ENCODE measurements around the gene ZNF407. TPM values are rescaled to one million over a fixed set of nuclear protein-coding genes. Genes with fewer than 3 reads are reported as not detected.
"Not testable (repeated sequence)": the region's sequence is repeated elsewhere in the genome, so short reads cannot be mapped to it uniquely, and the experiment has no call there.

ZNF407 gene
- polyA plus RNA-seq, 5 donors, result 9.0 to 11.3 (median 10.2) TPM

GRCh38 chr18:75097491-75098225 lies 500.0 kb downstream of the ZNF407 start:
- no peak for DNase-seq

- no peak for DNase-seq
Observed at GRCh38 chr18:75100832-75101630, 503.4 kb downstream of the ZNF407 start.

GRCh38 chr18:75101916-75102315 lies 504.2 kb downstream of the ZNF407 start:
- no peak for DNase-seq

GRCh38 chr18:75104029-75104428 lies 506.4 kb downstream of the ZNF407 start:
- not testable (repeated sequence) for DNase-seq

- no peak for DNase-seq
Observed at GRCh38 chr18:75104483-75104882, 506.8 kb downstream of the ZNF407 start.

- no peak for DNase-seq
Observed at GRCh38 chr18:75105551-75106254, 508.0 kb downstream of the ZNF407 start.

- no peak for DNase-seq
Observed at GRCh38 chr18:75106746-75107145, 509.1 kb downstream of the ZNF407 start.

GRCh38 chr18:75107196-75107930 lies 509.7 kb downstream of the ZNF407 start:
- DNase-seq, result no peak

GRCh38 chr18:75107931-75108276 lies 510.2 kb downstream of the ZNF407 start:
- no peak for DNase-seq

- DNase-seq, result no peak
Observed at GRCh38 chr18:75108579-75109318, 511.1 kb downstream of the ZNF407 start.

GRCh38 chr18:75109319-75109691 lies 511.6 kb downstream of the ZNF407 start:
- no peak for DNase-seq

- no peak for DNase-seq
Observed at GRCh38 chr18:75109819-75110218, 512.1 kb downstream of the ZNF407 start.

GRCh38 chr18:75110311-75110710 lies 512.6 kb downstream of the ZNF407 start:
- DNase-seq, result no peak

GRCh38 chr18:75110846-75111415 lies 513.3 kb downstream of the ZNF407 start:
- DNase-seq, result no peak

- no peak for DNase-seq
Observed at GRCh38 chr18:75111760-75112159, 514.1 kb downstream of the ZNF407 start.

GRCh38 chr18:75112186-75113096 lies 514.8 kb downstream of the ZNF407 start:
- DNase-seq, result no peak

- DNase-seq, result no peak
Observed at GRCh38 chr18:75113455-75113854, 515.8 kb downstream of the ZNF407 start.

- no peak for DNase-seq
Observed at GRCh38 chr18:75114231-75114764, 516.6 kb downstream of the ZNF407 start.

Data from right lung (tissue), 5 donors.